ENCODE data around the gene SGPP1.

GRCh38 chr14:63757211-63757610, 29.3 kb upstream of the SGPP1 start:
- no peak for TF ChIP-seq EZH2 (IDR thresholded peaks at IDR 0.05; ENCODE audit: low read length, missing control alignments)
- TF ChIP-seq, protein P1, sequence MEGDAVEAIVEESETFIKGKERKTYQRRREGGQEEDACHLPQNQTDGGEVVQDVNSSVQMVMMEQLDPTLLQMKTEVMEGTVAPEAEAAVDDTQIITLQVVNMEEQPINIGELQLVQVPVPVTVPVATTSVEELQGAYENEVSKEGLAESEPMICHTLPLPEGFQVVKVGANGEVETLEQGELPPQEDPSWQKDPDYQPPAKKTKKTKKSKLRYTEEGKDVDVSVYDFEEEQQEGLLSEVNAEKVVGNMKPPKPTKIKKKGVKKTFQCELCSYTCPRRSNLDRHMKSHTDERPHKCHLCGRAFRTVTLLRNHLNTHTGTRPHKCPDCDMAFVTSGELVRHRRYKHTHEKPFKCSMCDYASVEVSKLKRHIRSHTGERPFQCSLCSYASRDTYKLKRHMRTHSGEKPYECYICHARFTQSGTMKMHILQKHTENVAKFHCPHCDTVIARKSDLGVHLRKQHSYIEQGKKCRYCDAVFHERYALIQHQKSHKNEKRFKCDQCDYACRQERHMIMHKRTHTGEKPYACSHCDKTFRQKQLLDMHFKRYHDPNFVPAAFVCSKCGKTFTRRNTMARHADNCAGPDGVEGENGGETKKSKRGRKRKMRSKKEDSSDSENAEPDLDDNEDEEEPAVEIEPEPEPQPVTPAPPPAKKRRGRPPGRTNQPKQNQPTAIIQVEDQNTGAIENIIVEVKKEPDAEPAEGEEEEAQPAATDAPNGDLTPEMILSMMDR (conservative IDR thresholded peaks at IDR 0.05 in 1 of 2, IDR thresholded peaks at IDR 0.05 in 1 of 2; ENCODE audit: low read depth in 1 of 2, low read length in 2 of 2): no peak

Measured in fibroblast of lung (primary cell).